HAP-1 (cell line): ENCODE measurements around the gene P2RX6.
A peak's percentile ranks its signal among the peaks of the same experiment; 100 is the strongest.
"Not testable (repeated sequence)": the region's sequence is repeated elsewhere in the genome, so short reads cannot be mapped to it uniquely, and the experiment has no call there.

ENCODE experiments used
- DNase-seq, 2 experiments: peaks; one replicate each; pipeline ENCODE4 v3.0.0-alpha.2; 2016 to 2020; ENCODE audit warnings: low spot score in 2 of 2
- H3K27me3 ChIP-seq: fragments of 250-450 bp; sonication (Bioruptor Pico); 2 replicates; pipeline ENCODE4 v1.5.1; 2020; ENCODE audit warnings: low read depth, mild to moderate bottlenecking, moderate library complexity
- H3K36me3 ChIP-seq: fragments of 250-450 bp; sonication (Bioruptor Pico); replicated peaks from 2 replicates; pipeline ENCODE4 v1.5.1; 2020; ENCODE audit warnings: mild to moderate bottlenecking
- H3K4me1 ChIP-seq: fragments of 250-450 bp; sonication (Bioruptor Pico); 2 replicates; pipeline ENCODE4 v1.5.1; 2020; ENCODE audit warnings: mild to moderate bottlenecking
- H3K4me3 ChIP-seq: fragments of 250-450 bp; sonication (Bioruptor Pico); 2 replicates; pipeline ENCODE4 v1.5.1; 2020; ENCODE audit warnings: mild to moderate bottlenecking, moderate library complexity
- H3K9me3 ChIP-seq: fragments of 250-450 bp; sonication (Bioruptor Pico); 2 replicates; pipeline ENCODE4 v1.5.1; 2020; ENCODE audit warnings: mild to moderate bottlenecking, moderate library complexity
- in situ Hi-C: fragments of 300-500 bp; cut with MboI; formaldehyde crosslinking; loops from 3 replicates; pipeline ENCODE4 v1.14.3; 2020; ENCODE audit warnings: low sequenced_read_pairs, inconsistent platforms, mixed read lengths

Gene P2RX6

DNA sequence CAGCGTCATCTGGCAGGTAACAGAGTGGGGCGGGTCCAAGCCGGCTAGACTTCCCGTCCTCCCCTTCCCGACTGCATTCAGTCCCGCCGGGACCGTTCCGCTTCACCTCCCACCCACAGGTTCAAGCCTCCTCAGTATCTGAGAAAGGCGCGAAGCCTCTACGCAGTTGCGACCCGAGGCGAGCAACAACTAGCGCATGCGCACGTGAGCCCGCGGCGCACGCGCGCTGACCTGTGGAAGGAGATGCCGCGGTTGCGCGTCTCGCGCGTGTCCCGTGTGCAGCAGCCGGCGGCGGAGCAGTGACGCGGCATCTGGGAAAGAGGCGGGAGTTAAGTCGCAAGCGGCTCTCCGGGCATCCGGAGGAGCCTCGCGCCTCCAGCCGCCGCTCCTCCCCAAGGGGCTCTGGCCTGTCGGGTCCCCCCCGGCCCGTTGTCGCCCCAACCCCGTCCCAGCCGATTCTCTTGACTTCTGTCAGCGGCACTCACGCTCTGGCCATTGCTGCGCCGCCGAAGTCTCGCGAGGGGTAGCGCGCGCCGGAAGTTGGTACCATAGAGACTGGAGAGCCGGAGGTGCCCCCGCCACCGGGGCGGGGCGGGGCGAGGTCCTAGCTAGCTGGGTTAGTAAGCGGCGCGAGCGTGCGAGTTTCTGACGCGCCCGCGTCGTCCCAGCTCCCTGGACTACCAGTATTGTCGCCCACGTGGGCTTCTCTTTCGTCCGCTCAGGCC, 13.2 kb upstream of the P2RX6 start, which contains the start of gene THAP7:
Gene THAP7 (minus strand): TSS at position 518 of the 725 bp plus-strand sequence. CDS start 207 bp downstream, at position 311.
- in situ Hi-C loops = no loop called here
- Histone ChIP-seq H3K4me3 (peak within 1 kb of the TSS; percentile 77), H3K27me3 (no peaks in the 10 kb centered on the region), H3K9me3 (no peaks in the 10 kb centered on the region), H3K4me1 (peaks cover 12% of the 10 kb centered on the region), H3K36me3 (peaks cover 36% of the 10 kb centered on the region)
- peak; percentile 87 to 98 for DNase-seq

DNA sequence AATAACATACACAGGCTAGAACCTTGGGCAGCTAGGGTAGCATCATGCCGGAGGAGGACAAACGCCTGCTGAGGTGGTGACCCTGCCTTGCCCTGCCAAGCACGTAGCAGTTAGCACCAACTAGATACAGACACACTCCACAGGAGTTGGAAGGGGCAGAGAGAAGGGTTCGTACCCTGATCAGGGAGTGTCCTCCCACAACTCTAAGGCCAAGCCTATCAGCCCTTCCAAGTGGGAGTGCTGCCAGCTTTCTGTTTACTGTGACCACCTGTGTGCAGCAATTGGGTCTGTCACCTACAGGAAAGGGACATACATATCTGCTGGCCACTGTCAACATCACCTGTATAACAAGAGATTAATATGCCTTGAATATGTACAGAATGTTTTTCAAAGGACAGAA, 11.2 kb upstream of the P2RX6 start:
- Histone ChIP-seq H3K27me3 (no peaks in the 10 kb centered on the region), H3K4me1 (peaks cover 12% of the 10 kb centered on the region), H3K4me3 (no peak overlapping the region), H3K36me3 (peaks cover 20% of the 10 kb centered on the region), H3K9me3 (no peaks in the 10 kb centered on the region)
- DNase-seq = no peak
- in situ Hi-C loops = no loop called here

DNA sequence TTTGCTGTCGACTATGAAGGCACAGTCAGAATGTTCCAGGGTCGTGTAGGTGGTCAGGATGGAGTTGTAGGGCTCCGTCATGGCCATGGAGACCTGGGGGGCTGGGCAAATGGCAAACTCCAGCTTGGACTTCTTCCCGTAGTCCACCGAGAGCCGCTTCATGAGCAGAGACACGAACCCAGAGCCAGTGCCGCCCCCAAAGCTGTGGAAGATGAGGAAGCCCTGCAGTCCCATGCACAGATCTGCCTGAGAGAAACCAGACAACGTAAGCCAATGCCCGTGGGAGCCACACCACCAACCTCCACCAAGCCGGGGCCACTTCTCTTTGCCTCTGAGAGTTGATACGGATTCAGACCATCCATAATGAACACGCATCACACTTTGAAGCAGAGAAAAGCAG, 5.8 kb upstream of the P2RX6 start:
- DNase-seq, H3K9me3 ChIP-seq, H3K4me1 ChIP-seq, in situ Hi-C loops, H3K36me3 ChIP-seq, H3K27me3 ChIP-seq, H3K4me3 ChIP-seq: not testable (repeated sequence)

DNA sequence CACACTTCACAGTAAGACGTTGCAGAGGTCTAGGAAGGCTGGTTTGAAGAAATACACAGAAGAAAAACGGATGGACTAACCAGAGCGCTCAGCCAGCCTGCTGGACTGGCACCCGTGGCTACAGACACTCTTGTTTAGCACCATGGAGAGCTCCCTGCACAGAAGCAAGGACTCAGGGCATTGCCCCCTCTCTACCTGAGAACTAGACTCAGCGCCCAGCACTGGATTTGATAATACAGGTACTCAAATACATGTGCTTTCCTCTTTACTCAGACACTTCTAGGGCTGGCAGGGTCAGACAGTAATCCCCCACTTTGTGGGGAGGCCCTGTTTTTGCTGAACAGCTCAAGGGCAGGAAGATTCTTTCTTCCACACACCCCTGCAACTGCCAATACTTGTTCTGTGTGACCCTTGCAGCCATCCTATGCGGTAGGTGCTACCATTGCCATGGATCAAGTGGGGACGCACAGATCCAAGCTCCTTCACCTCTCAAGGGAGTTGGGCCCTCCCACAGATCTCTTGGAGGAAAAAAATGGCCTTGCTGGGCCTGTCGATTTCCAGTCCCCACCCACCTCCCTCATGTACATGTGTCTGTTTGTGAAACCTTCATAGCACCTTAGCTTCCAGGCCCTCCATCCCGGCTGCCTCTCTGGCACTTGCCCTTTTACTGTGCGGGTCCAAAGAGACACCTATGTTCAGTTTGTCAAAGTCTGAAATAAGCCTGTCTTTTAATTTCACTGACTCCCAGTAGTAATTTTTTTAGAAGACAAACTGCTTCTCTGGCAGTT, 5.1 kb upstream of the P2RX6 start:
- no peaks in the 10 kb centered on the region for H3K27me3 ChIP-seq
- in situ Hi-C loops = loop anchor here (10.0 kb wide), 2 partner anchors 155 to 655 kb away; partner anchors contain the start of genes PI4KA, PPIL2 and SNAP29
- peak in 1 of 2 experiments; percentile 74 for DNase-seq
- H3K4me3 ChIP-seq = no peak overlapping the region
- H3K4me1 ChIP-seq = peaks cover 11% of the 10 kb centered on the region
- H3K36me3 ChIP-seq = no peaks in the 10 kb centered on the region
- H3K9me3 ChIP-seq = no peaks in the 10 kb centered on the region

DNA sequence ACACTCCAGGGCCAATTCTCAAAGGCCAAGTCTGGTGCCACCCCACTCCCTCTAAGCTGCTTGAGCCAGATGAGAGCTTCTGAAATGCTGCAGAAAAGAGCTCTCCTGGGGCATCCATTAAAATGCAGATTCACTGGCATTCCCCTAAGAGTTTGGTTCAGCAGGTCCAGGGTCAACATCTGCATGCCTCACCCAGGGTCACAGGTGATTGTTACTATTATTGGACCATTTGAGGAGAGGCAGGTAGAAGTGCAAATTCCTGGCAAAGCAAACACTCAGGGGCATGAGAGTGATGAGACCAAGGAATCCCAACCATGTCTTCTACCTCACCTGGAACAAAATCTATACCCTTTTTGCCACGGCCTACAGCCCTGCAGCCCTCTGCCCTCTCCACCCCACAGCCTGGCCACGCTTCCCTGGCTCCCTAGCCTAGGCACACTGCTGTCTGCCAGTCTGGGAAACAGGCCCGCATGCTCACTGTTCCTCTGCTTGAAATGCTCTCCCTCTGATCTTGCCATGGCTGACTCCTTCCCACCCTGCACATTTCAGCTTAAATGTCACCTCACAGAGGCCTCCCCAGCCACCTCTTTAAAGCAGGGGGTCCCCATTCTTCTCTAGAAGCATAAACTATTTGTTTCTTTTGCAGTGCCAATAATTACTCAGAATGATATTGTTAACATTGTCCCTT, 4.4 kb upstream of the P2RX6 start:
- no peak for DNase-seq
- in situ Hi-C loops = loop anchor here (10.0 kb wide), 2 partner anchors 156 to 654 kb away; partner anchors contain the start of genes PI4KA, PPIL2 and SNAP29
- Histone ChIP-seq H3K36me3 (no peaks in the 10 kb centered on the region), H3K9me3 (no peaks in the 10 kb centered on the region), H3K4me3 (no peak overlapping the region), H3K27me3 (no peaks in the 10 kb centered on the region), H3K4me1 (peaks cover 11% of the 10 kb centered on the region)

DNA sequence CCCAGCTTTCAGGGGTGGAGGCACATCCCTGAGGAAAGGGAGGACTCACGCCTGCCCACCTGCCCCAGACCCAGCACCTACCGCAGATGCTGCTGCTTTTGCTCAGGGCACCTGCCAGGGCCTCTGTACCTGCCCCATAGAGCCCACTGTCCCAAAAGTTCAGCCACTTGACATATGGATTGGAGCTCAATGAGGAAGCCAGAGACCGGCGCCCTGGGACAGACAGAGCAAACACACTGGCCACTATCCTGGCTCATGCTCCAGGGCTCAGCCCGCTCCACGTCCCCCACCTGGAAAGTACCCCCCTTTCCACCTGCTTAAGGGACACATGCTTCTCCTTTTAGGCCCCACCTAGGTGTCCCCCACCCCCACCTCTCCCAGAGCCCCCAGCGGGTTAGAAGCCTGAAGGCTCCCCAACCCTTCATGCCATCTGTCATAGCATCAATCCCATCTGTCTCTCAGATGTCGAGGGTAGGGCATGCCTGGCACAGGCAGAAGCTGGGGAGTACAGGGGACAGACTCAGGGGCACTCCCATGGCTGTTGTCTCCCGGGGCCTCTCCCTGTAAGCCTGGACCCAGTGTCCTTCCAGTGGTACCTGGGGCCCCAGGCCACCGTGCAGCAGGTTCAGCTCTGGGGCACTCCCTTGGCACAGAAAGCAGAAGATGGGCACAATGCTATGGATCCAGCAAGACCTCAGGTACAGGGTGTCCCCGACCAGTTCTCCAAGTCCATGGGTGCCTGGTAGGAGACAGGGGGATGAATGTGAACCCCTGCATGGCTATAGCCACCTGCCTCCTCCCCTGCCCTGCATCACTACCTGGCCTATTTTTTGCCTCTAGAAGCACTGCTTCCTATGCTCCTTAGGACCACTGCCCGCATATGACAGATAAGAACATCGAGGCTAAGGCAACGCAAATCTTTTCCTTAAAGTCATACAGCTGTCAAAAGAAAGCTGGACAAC, 2.2 kb upstream of the P2RX6 start:
- no peaks in the 10 kb centered on the region for H3K27me3 ChIP-seq
- no peak overlapping the region for H3K4me3 ChIP-seq
- DNase-seq = no peak
- H3K36me3 ChIP-seq = no peaks in the 10 kb centered on the region
- peaks cover 11% of the 10 kb centered on the region for H3K4me1 ChIP-seq
- no peaks in the 10 kb centered on the region for H3K9me3 ChIP-seq
- in situ Hi-C loops = loop anchor here (10.0 kb wide), 2 partner anchors 158 to 652 kb away; partner anchors contain the start of genes PI4KA, PPIL2 and SNAP29

DNA sequence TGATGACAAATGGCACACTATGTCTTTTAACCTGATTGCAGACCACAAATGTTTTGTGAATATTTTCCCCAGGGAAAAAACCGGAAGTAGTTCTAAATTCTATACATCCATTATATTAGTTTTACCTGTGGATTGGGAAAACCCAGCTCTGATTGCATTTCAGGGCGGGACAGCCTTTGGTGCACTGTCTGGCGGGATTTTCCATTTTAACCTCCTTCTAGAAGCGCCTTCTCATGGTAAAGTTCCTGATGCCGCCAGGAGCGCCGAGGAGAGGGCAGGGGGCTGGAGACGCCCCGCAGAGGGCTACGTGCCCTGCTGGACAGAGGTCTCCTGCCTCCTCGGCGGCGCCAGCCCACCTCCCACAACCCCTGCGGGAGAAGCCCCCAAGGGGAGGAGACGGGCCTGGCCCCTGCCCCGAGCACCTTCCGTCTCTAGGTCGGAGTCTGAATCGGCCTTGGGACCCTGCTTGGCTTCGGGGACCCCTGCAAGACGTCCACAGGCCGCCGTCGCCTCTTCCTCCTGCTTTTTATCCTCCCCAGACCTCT, 1.2 kb upstream of the P2RX6 start:
- no peak for DNase-seq
- no peaks in the 10 kb centered on the region for H3K36me3 ChIP-seq
- peak overlapping the region; percentile 34 for H3K4me3 ChIP-seq
- in situ Hi-C loops = loop anchor here (10.0 kb wide), 2 partner anchors 159 to 651 kb away; partner anchors contain the start of genes PI4KA, PPIL2 and SNAP29
- peaks cover 11% of the 10 kb centered on the region for H3K4me1 ChIP-seq
- no peaks in the 10 kb centered on the region for H3K9me3 ChIP-seq
- H3K27me3 ChIP-seq = no peaks in the 10 kb centered on the region

DNA sequence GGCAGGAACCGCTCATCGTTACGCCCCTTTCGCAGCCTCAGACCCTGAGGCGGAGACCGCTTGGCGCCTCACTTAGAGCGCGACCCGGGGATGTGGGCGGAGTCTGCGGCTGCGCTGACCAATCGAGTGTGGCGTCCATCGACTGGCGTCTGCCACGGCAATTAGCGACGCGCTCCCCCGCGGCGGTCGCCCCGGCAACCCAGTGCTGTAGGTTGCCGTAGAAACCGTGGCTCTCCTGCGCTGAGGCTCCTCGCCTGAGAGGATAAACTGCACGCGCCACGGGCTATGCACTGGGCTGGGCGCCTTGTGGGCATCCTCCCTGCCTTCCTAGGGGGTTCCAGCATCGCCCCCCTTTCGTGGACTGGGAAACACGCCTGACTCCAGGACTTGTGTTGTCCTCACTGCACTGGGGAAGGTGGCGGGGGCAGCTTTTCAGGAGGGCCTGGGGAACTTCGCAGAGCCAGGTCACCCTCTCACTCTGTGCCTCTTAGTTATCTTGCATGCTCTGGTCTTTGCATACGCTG, 701 bp upstream of the P2RX6 start:
- DNase-seq = peak; percentile 92 to 98
- in situ Hi-C loops = loop anchor here (10.0 kb wide), 2 partner anchors 159 to 651 kb away; partner anchors contain the start of genes PI4KA, PPIL2 and SNAP29
- H3K4me3 ChIP-seq = peak overlapping the region; percentile 34

DNA sequence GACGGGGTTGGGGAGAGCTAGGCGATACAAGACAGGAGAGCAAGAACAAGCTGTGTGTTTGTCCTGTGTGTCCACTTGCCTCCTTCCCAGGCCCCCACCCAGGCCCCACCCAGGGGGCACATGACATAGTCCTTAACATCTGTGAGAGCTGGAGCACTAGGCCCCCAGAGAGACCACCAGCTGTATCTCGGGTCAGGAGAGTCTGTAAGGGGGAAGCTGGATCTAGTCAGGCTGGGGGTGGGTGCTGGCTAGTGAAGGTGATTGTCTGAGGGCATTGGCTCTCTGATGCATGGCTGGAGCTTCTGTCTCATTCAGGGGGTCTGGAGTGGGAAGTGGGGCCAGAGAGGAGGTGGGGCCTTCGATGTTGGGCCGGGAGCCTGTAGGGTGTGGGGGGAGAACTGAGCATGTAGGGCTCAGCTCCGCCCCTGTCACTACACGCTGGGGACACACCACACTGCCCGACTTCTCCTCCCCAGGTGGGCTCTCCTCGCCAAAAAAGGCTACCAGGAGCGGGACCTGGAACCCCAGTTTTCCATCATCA, 571 bp downstream of the P2RX6 start:
- DNase-seq = no peak
- peaks cover 11% of the 10 kb centered on the region for H3K4me1 ChIP-seq
- H3K27me3 ChIP-seq = no peaks in the 10 kb centered on the region
- H3K4me3 ChIP-seq = no peak overlapping the region
- in situ Hi-C loops = loop anchor here (10.0 kb wide), 2 partner anchors 161 to 649 kb away; partner anchors contain the start of genes PI4KA, PPIL2 and SNAP29
- H3K36me3 ChIP-seq = no peaks in the 10 kb centered on the region
- H3K9me3 ChIP-seq = peaks cover 6% of the 10 kb centered on the region; the same call in 1 of the 2 replicates

More for the DNA sequence above, 701 bp upstream of the P2RX6 start:
- no peaks in the 10 kb centered on the region for H3K36me3 ChIP-seq
- H3K27me3 ChIP-seq = no peaks in the 10 kb centered on the region
- peaks cover 11% of the 10 kb centered on the region for H3K4me1 ChIP-seq
- H3K9me3 ChIP-seq = peaks cover 3% of the 10 kb centered on the region; the same call in 1 of the 2 replicates

DNA sequence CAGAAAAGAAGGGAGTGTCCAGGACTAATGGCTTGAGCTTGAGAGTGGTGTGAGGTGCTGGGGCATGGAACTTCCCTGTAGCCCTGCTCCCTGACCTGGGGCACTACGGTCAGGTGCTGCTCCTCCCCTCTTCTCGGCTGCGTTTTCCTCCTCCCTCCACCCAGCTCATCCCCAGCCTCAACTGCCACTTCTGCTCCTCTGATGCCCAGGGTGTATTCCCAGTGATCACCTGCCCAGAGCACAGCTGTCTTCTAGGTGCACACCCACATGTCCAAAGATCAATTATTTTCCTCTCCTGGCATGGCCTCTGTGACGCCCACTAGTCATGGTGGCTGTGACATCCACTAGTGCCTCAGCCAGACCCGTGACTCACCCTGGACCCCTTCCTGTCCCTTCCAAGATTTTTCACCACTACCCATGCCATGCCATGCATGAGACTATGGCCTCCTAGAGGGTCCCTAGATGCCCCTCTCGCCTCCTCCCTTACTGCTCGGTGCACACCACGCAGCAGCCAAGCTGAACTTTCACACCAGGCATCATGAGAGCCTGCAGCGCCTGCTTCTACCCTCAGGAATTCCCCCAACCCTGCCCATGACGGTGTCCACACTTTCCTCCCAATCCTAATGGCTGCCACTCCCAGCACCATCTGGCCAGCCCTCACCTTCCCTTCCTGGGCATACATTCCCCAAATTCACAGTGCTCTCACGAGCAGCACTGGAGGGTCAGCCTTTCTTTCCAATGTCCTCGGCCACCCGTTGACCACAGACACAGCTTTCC, 1.9 kb downstream of the P2RX6 start:
- H3K27me3 ChIP-seq = no peaks in the 10 kb centered on the region
- no peak overlapping the region for H3K4me3 ChIP-seq
- peaks cover 6% of the 10 kb centered on the region; the same call in 1 of the 2 replicates for H3K9me3 ChIP-seq
- peaks cover 11% of the 10 kb centered on the region for H3K4me1 ChIP-seq
- no peak for DNase-seq
- H3K36me3 ChIP-seq = no peaks in the 10 kb centered on the region
- in situ Hi-C loops = loop anchor here (10.0 kb wide), 2 partner anchors 162 to 648 kb away; partner anchors contain the start of genes PI4KA, PPIL2 and SNAP29

DNA sequence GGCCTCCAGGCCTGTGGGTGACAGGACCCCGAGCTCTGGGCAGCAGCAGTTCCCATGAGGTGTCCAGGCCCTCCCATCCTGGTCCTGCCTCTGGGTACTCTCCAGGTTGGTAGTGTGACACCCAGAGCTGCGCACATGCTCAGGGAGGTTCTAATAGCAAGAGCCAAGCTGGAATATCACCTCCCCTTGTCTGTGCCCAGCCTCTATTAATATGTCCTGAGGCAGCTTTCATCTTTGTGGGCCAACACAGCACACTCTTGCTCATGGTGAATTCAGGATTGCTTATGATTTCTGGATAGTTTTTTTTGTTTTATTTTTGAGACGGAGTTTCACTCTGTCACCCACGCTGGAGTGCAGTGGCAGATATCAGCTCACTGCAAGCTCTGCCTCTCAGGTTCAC, 3.3 kb downstream of the P2RX6 start:
- DNase-seq = no peak
- Histone ChIP-seq H3K36me3 (no peaks in the 10 kb centered on the region), H3K4me3 (no peak overlapping the region), H3K27me3 (no peaks in the 10 kb centered on the region), H3K9me3 (peaks cover 6% of the 10 kb centered on the region; the same call in 1 of the 2 replicates), H3K4me1 (peaks cover 11% of the 10 kb centered on the region)
- in situ Hi-C loops = loop anchor here (10.0 kb wide), 2 partner anchors 164 to 646 kb away; partner anchors contain the start of genes PI4KA, PPIL2 and SNAP29
